Neural progenitor cell (in vitro differentiated cells): Measurements from ENCODE around the gene LRP6. TPM values are rescaled to one million over a fixed set of nuclear protein-coding genes. Genes with fewer than 3 reads are reported as not detected.

ENCODE experiments used
- DNase-seq: peaks from one replicate; pipeline ENCODE4 v3.0.0-alpha.2; 2016; ENCODE audit warnings: low spot score
- H2AFZ ChIP-seq: fragments of 200-600 bp; sonication (generic); replicated peaks from 2 replicates; pipeline ENCODE4 v1.6.1; 2016; ENCODE audit warnings: antibody characterized with exemption
- H3F3A ChIP-seq: fragments of 200-600 bp; sonication (generic); 2 replicates; pipeline ENCODE4 v1.6.1; 2016; ENCODE audit warnings: antibody characterized with exemption, low read depth
- H3K27ac ChIP-seq: fragments of 200-600 bp; sonication (generic); 2 replicates; pipeline ENCODE4 v1.5.1; 2016; ENCODE audit warnings: mild to moderate bottlenecking
- H3K27me3 ChIP-seq: fragments of 200-600 bp; sonication (generic); 2 replicates; pipeline ENCODE4 v1.6.1; 2016; ENCODE audit warnings: mild to moderate bottlenecking, moderate library complexity
- H3K36me3 ChIP-seq: fragments of 200-600 bp; sonication (generic); 2 replicates; pipeline ENCODE4 v1.5.1; 2016
- H3K4me1 ChIP-seq: fragments of 200-600 bp; sonication (generic); 2 replicates; pipeline ENCODE4 v1.6.1; 2016; ENCODE audit warnings: mixed run types
- H3K4me2 ChIP-seq: fragments of 200-600 bp; sonication (generic); 2 replicates; pipeline ENCODE4 v1.6.1; 2016
- H3K4me3 ChIP-seq: fragments of 200-600 bp; sonication (generic); 2 replicates; pipeline ENCODE4 v1.5.1; 2016
- H3K79me2 ChIP-seq: fragments of 200-600 bp; sonication (generic); 2 replicates; pipeline ENCODE4 v1.6.1; 2016; ENCODE audit warnings: low read depth
- H3K9ac ChIP-seq: fragments of 200-600 bp; sonication (generic); 2 replicates; pipeline ENCODE4 v1.6.1; 2016
- H3K9me3 ChIP-seq: fragments of 200-600 bp; sonication (generic); 2 replicates; pipeline ENCODE4 v1.5.1; 2016; ENCODE audit warnings: low read depth
- H4K20me1 ChIP-seq: fragments of 200-600 bp; sonication (generic); 2 replicates; pipeline ENCODE4 v1.6.1; 2016; ENCODE audit warnings: low read depth
- H3K27ac Mint-ChIP-seq: 3 replicates; pipeline ENCODE4 v1.8.0; 2021; ENCODE audit warnings: mixed read lengths
- H3K27me3 Mint-ChIP-seq: 2 replicates; pipeline ENCODE4 v1.8.0; 2022; ENCODE audit warnings: low read depth, mild to moderate bottlenecking, inconsistent platforms, moderate library complexity, mixed read lengths; ENCODE audit not compliant: insufficient read depth
- H3K36me3 Mint-ChIP-seq: 3 replicates; pipeline ENCODE4 v1.8.0; 2021; ENCODE audit warnings: mixed read lengths
- H3K4me1 Mint-ChIP-seq: 3 replicates; pipeline ENCODE4 v1.8.0; 2021; ENCODE audit warnings: mixed read lengths
- H3K4me3 Mint-ChIP-seq: 3 replicates; pipeline ENCODE4 v1.8.0; 2021; ENCODE audit warnings: mild to moderate bottlenecking, moderate library complexity, mixed read lengths
- H3K9me3 Mint-ChIP-seq: 3 replicates; pipeline ENCODE4 v1.8.0; 2020; ENCODE audit warnings: mixed read lengths
- EZH2 ChIP-seq: fragments of 200-600 bp; sonication (generic); IDR thresholded peaks from 2 replicates; pipeline ENCODE4 v1.6.1; 2017; ENCODE audit warnings: antibody characterized with exemption, mild to moderate bottlenecking, moderate library complexity
- EZH2phosphoT487 ChIP-seq: fragments of 200-600 bp; sonication (generic); IDR thresholded peaks from 2 replicates; pipeline ENCODE4 v1.6.1; 2017; ENCODE audit warnings: antibody characterized with exemption
- total RNA-seq: library from RNA; depleted of rRNA; stranded (reverse); fragments of >200 nt; gene quantifications from 2 replicates; pipeline ENCODE4 v1.2.3, GENCODE V29; 2015; ENCODE audit warnings: low replicate concordance
- TF ChIP-seq, protein P1 (sequence below): fragments of 200-600 bp; sonication (generic); IDR thresholded peaks from 2 replicates; pipeline ENCODE4 v1.5.1; 2017; ENCODE audit warnings: antibody characterized with exemption, mild to moderate bottlenecking

LRP6 gene
- total RNA-seq, 1 donor from 2014 or later, result 68.0 TPM

DNA sequence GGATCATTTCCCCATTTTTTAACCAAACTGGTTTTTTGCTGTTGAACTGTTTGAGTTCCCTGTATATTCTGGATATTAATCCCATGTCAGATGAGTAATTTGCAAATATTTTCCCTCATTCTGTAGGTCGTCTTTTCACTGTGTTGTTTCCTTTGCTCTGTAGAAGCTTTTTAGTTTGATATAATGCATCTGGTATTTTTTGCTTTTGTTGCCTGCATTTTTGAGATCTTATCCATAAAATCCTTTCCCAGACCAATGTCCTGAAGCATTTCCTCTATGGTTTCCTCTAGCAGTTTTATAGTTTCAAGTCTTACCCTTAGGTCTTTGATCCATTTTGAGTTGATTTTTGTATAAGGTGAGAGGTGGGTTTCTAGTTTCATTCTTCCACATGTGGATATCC lies 71.3 kb downstream of the LRP6 start:
- Histone ChIP-seq H3K36me3 (peaks cover 7% of the 10 kb centered on the region), H3K9me3 (no peaks in the 10 kb centered on the region), H3F3A (no peaks in the 10 kb centered on the region), H3K27me3 (no peaks in the 10 kb centered on the region), H3K79me2 (peaks cover 68% of the 10 kb centered on the region), H3K9ac (no peak overlapping the region), H3K4me3 (no peak overlapping the region), H2AFZ (no peak overlapping the region), H4K20me1 (peaks cover 26% of the 10 kb centered on the region), H3K27ac (no peak overlapping the region), H3K4me1 (no peaks in the 10 kb centered on the region), H3K4me2 (no peak overlapping the region)
- Mint-ChIP-seq H3K4me3 (no peak overlapping the region), H3K4me1 (peaks cover under 1% of the 10 kb centered on the region), H3K27ac (no peak overlapping the region), H3K9me3 (peaks cover 38% of the 10 kb centered on the region), H3K36me3 (peaks cover 58% of the 10 kb centered on the region), H3K27me3 (peaks cover 2% of the 10 kb centered on the region)
- DNase-seq, result no peak
- TF ChIP-seq, protein P1, sequence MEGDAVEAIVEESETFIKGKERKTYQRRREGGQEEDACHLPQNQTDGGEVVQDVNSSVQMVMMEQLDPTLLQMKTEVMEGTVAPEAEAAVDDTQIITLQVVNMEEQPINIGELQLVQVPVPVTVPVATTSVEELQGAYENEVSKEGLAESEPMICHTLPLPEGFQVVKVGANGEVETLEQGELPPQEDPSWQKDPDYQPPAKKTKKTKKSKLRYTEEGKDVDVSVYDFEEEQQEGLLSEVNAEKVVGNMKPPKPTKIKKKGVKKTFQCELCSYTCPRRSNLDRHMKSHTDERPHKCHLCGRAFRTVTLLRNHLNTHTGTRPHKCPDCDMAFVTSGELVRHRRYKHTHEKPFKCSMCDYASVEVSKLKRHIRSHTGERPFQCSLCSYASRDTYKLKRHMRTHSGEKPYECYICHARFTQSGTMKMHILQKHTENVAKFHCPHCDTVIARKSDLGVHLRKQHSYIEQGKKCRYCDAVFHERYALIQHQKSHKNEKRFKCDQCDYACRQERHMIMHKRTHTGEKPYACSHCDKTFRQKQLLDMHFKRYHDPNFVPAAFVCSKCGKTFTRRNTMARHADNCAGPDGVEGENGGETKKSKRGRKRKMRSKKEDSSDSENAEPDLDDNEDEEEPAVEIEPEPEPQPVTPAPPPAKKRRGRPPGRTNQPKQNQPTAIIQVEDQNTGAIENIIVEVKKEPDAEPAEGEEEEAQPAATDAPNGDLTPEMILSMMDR, result no peak
- no peak for TF ChIP-seq EZH2phosphoT487
- TF ChIP-seq EZH2, result no peak

DNA sequence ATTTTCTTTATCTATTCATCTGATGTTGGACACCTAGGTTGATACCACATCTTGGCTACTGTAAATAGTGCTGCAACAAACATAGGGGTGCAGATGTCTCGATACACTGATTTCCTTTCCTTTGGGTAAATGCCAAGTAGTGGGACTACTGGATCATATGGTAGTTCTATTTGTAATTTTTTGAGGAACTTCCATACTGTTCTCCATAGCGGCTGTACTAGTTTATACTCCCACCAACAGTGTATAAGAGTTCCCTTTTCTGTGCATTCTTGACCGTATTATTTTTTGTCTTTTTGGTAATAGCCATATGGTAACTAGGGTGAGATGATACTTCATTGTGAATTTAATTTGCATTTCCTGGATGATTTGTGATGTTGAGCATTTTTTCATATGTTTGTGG lies 71.8 kb downstream of the LRP6 start:
- Histone ChIP-seq H3K27me3 (no peaks in the 10 kb centered on the region), H3K36me3 (peaks cover 7% of the 10 kb centered on the region), H3K27ac (no peak overlapping the region), H3F3A (no peaks in the 10 kb centered on the region), H4K20me1 (peaks cover 30% of the 10 kb centered on the region), H3K79me2 (peaks cover 73% of the 10 kb centered on the region), H3K4me2 (no peak overlapping the region), H3K9ac (no peak overlapping the region), H3K4me3 (no peak overlapping the region), H2AFZ (no peak overlapping the region), H3K9me3 (no peaks in the 10 kb centered on the region), H3K4me1 (no peaks in the 10 kb centered on the region)
- DNase-seq, result no peak
- H3K9me3 Mint-ChIP-seq, result peaks cover 34% of the 10 kb centered on the region
- peaks cover 58% of the 10 kb centered on the region for H3K36me3 Mint-ChIP-seq
- H3K27me3 Mint-ChIP-seq, result peaks cover 2% of the 10 kb centered on the region
- no peak overlapping the region for H3K4me3 Mint-ChIP-seq
- no peak for TF ChIP-seq EZH2phosphoT487
- TF ChIP-seq, protein P1, result no peak
- TF ChIP-seq EZH2, result no peak
- H3K4me1 Mint-ChIP-seq, result peaks cover 3% of the 10 kb centered on the region
- H3K27ac Mint-ChIP-seq, result no peak overlapping the region

- Histone ChIP-seq H3K4me1 (no peaks in the 10 kb centered on the region), H3K9me3 (no peaks in the 10 kb centered on the region), H3K9ac (no peak overlapping the region), H3K4me3 (no peak overlapping the region), H2AFZ (no peak overlapping the region), H3K4me2 (no peak overlapping the region), H3K27me3 (no peaks in the 10 kb centered on the region), H3F3A (no peaks in the 10 kb centered on the region), H3K27ac (no peak overlapping the region), H3K79me2 (peaks cover 79% of the 10 kb centered on the region), H3K36me3 (peaks cover 7% of the 10 kb centered on the region), H4K20me1 (peaks cover 36% of the 10 kb centered on the region)
- peaks cover 55% of the 10 kb centered on the region for H3K36me3 Mint-ChIP-seq
- H3K27ac Mint-ChIP-seq, result no peak overlapping the region
- H3K9me3 Mint-ChIP-seq, result peaks cover 30% of the 10 kb centered on the region
- no peak for DNase-seq
- H3K4me1 Mint-ChIP-seq, result peaks cover 3% of the 10 kb centered on the region
- H3K27me3 Mint-ChIP-seq, result peaks cover 2% of the 10 kb centered on the region
- no peak overlapping the region for H3K4me3 Mint-ChIP-seq
- TF ChIP-seq EZH2phosphoT487 (no peak), EZH2 (no peak)
- TF ChIP-seq, protein P1, result no peak
These were observed 72.6 kb downstream of the LRP6 start for GRCh38 chr12:12194206-12194605.
